Glutamatergic neuron (in vitro differentiated cells): ENCODE measurements around the gene CEMIP2. TPM values are rescaled to one million over a fixed set of nuclear protein-coding genes. Genes with fewer than 3 reads are reported as not detected.
A peak's percentile ranks its signal among the peaks of the same experiment; 100 is the strongest.

Experiments used
- DNase-seq: peaks from one replicate; pipeline ENCODE4 v3.0.0; 2022
- H3K27ac Mint-ChIP-seq: one replicate; pipeline ENCODE4 v1.8.0; 2020; ENCODE audit warnings: mild to moderate bottlenecking, mixed read lengths, inconsistent platforms; ENCODE audit not compliant: unreplicated experiment
- H3K27me3 Mint-ChIP-seq: one replicate; pipeline ENCODE4 v1.8.0; 2020; ENCODE audit warnings: mild to moderate bottlenecking, moderate library complexity, mixed read lengths, inconsistent platforms; ENCODE audit not compliant: unreplicated experiment
- H3K36me3 Mint-ChIP-seq: one replicate; pipeline ENCODE4 v1.8.0; 2020; ENCODE audit warnings: mild to moderate bottlenecking, mixed read lengths, inconsistent platforms; ENCODE audit not compliant: unreplicated experiment
- H3K4me1 Mint-ChIP-seq: one replicate; pipeline ENCODE4 v1.8.0; 2020; ENCODE audit warnings: mild to moderate bottlenecking, low read depth, mixed read lengths, inconsistent platforms; ENCODE audit not compliant: unreplicated experiment
- H3K4me3 Mint-ChIP-seq: one replicate; pipeline ENCODE4 v1.8.0; 2020; ENCODE audit warnings: mild to moderate bottlenecking, mixed read lengths, inconsistent platforms; ENCODE audit not compliant: unreplicated experiment
- H3K9me3 Mint-ChIP-seq: one replicate; pipeline ENCODE4 v1.8.0; 2020; ENCODE audit warnings: mild to moderate bottlenecking, moderate library complexity, mixed read lengths, inconsistent platforms; ENCODE audit not compliant: unreplicated experiment
- total RNA-seq: library from RNA; stranded (reverse); fragmentation: NEBNext Ultra II Directional; extraction: Animal tissue kit (Norgen Biotek cat#: 25700); gene quantifications from one replicate; pipeline ENCODE4 v1.2.1, GENCODE V29; 2021; ENCODE audit not compliant: unreplicated experiment
- TF ChIP-seq, protein P1 (sequence below): fragments of 200-600 bp; sonication (generic); IDR thresholded peaks from one replicate; pipeline ENCODE4 v1.5.0; 2021; ENCODE audit not compliant: partially characterized antibody, unreplicated experiment

Gene CEMIP2
- total RNA-seq, 1 donor from 2014 or later, result 122 TPM

DNA sequence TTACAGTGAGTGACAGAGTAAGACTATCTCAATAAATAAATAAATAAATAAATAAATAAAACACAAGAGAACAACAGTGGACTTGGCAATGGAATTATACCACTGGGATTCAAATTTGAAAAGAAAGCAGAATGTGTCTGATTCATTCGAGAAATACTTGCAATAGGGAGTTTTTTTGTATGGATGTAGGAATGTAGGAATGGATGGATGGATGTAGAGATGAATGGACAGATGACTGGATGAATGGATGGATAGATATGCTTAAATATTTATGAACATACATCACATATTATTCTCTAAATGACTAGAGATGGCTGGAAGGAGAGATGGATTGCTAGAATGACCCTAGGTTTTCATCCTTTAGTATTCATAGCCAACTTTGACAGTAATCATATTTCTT, 22.0 kb upstream of the CEMIP2 start:
- Mint-ChIP-seq H3K4me3 (no peak overlapping the region), H3K4me1 (no peaks in the 10 kb centered on the region), H3K36me3 (no peaks in the 10 kb centered on the region), H3K27me3 (peaks cover 4% of the 10 kb centered on the region), H3K9me3 (no peaks in the 10 kb centered on the region), H3K27ac (no peak overlapping the region)
- TF ChIP-seq, protein P1, sequence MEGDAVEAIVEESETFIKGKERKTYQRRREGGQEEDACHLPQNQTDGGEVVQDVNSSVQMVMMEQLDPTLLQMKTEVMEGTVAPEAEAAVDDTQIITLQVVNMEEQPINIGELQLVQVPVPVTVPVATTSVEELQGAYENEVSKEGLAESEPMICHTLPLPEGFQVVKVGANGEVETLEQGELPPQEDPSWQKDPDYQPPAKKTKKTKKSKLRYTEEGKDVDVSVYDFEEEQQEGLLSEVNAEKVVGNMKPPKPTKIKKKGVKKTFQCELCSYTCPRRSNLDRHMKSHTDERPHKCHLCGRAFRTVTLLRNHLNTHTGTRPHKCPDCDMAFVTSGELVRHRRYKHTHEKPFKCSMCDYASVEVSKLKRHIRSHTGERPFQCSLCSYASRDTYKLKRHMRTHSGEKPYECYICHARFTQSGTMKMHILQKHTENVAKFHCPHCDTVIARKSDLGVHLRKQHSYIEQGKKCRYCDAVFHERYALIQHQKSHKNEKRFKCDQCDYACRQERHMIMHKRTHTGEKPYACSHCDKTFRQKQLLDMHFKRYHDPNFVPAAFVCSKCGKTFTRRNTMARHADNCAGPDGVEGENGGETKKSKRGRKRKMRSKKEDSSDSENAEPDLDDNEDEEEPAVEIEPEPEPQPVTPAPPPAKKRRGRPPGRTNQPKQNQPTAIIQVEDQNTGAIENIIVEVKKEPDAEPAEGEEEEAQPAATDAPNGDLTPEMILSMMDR, result no peak
- DNase-seq, result no peak

- TF ChIP-seq, protein P1, result no peak
- no peaks in the 10 kb centered on the region for H3K9me3 Mint-ChIP-seq
- H3K27me3 Mint-ChIP-seq, result peaks cover 2% of the 10 kb centered on the region
- H3K27ac Mint-ChIP-seq, result no peak overlapping the region
- H3K4me3 Mint-ChIP-seq, result no peak overlapping the region
- DNase-seq, result peak; percentile 21
- H3K36me3 Mint-ChIP-seq, result no peaks in the 10 kb centered on the region
- H3K4me1 Mint-ChIP-seq, result no peaks in the 10 kb centered on the region
Observed at GRCh38 chr9:71783120-71783523, 14.8 kb upstream of the CEMIP2 start.

DNA sequence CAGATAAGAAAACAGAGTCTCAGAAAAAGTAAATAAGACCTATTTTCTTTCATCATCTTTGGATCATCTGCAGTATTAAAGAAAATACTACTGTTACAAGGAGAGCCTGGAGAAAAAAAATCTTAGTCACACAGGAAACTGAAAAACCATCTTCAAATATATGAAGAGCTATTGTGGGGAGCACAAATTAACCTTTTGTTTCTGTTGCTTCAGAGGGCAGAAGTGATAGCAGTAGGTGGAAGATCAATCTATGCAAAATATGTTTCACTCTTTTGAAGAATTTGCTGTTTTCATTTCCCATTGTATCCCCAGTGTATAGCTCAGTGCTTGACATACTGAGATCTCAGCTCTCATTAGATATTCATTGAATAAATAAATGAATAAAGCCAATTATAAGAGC, 13.1 kb upstream of the CEMIP2 start:
- H3K36me3 Mint-ChIP-seq, result no peaks in the 10 kb centered on the region
- H3K9me3 Mint-ChIP-seq, result no peaks in the 10 kb centered on the region
- no peak overlapping the region for H3K27ac Mint-ChIP-seq
- H3K27me3 Mint-ChIP-seq, result peaks cover 2% of the 10 kb centered on the region
- TF ChIP-seq, protein P1, result no peak
- DNase-seq, result no peak
- H3K4me3 Mint-ChIP-seq, result no peak overlapping the region
- no peaks in the 10 kb centered on the region for H3K4me1 Mint-ChIP-seq

- peaks cover 2% of the 10 kb centered on the region for H3K27me3 Mint-ChIP-seq
- DNase-seq, result no peak
- H3K36me3 Mint-ChIP-seq, result no peaks in the 10 kb centered on the region
- TF ChIP-seq, protein P1, result no peak
- no peak overlapping the region for H3K27ac Mint-ChIP-seq
- no peaks in the 10 kb centered on the region for H3K9me3 Mint-ChIP-seq
- no peaks in the 10 kb centered on the region for H3K4me1 Mint-ChIP-seq
- H3K4me3 Mint-ChIP-seq, result no peak overlapping the region
Observed at GRCh38 chr9:71780953-71781352, 12.6 kb upstream of the CEMIP2 start.

DNA sequence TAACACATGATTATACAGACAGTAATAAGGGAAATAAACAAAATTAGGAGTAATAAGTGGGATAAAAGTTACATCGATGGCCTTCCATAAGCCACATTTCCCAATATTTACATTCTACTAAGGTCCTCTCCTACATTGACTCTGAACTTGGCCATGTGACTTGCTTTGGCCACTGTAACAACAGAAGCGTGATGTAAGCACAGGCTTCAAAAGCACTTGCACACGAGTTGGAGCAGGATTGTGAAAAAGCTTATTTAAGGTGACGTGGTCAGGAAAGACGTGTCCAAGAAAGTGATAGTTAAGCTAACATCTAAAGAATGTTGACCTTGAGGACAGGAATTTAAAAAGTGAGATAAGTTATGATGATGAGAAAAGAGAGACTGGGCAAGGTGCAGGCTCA, 9.8 kb upstream of the CEMIP2 start:
- H3K4me1 Mint-ChIP-seq, result peaks cover 1% of the 10 kb centered on the region
- no peak overlapping the region for H3K4me3 Mint-ChIP-seq
- no peak overlapping the region for H3K27ac Mint-ChIP-seq
- no peaks in the 10 kb centered on the region for H3K36me3 Mint-ChIP-seq
- H3K27me3 Mint-ChIP-seq, result peaks cover 2% of the 10 kb centered on the region
- H3K9me3 Mint-ChIP-seq, result no peaks in the 10 kb centered on the region
- no peak for DNase-seq
- TF ChIP-seq, protein P1, result no peak
